ENCODE measurements around the gene ZNF559. TPM values are rescaled to one million over a fixed set of nuclear protein-coding genes. Genes with fewer than 3 reads are reported as not detected.

The ZNF559 gene
- total RNA-seq, 2 donors from 2014 or later = 6.5 to 6.6 TPM

DNA sequence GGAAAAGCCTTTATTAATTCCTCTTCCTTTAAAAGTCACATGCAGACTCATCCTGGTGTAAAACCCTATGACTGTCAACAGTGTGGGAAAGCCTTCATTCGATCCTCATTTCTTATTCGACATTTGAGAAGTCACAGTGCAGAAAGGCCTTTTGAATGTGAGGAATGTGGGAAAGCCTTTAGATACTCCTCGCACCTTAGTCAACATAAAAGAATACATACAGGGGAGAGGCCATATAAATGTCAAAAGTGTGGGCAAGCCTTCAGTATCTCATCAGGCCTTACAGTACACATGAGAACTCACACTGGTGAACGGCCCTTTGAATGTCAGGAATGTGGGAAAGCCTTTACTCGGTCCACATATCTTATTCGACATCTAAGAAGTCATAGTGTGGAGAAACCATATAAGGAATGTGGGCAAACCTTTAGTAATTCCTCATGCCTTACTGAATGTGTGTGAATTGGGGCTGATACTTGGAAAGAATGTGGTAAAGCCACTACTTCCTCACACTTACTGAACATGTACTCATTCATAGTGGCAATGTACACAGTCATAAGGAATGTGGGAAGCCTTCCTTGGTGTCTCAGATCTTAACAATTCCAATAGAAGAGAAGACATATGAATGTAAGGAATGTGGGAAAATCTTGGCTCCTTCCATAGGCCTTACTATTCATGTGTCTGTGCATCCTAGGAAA lies 18.8 kb downstream of the ZNF559 start:
- intact Hi-C loops (cut with DNase I) = no loop called here
- ATAC-seq = no peak
- no peak for DNase-seq
- Histone ChIP-seq H3K36me3 (replicated peaks in 1 of 2; ENCODE audit: insufficient read depth in 1 of 2, low read depth in 2 of 2) (peaks cover 18 to 22% of the 10 kb centered on the region in 2 donors), H3K4me3 (no peak overlapping the region), H3K4me1 (no peaks in the 10 kb centered on the region), H3K9me3 (peaks cover 0 to 71% (median 6%) of the 10 kb centered on the region in 3 donors), H3K27ac (no peak overlapping the region), H3K27me3 (no peaks in the 10 kb centered on the region)
- TF ChIP-seq CTCF (IDR thresholded peaks at IDR 0.05) = no peak
- TF ChIP-seq POLR2A (IDR thresholded peaks at IDR 0.05) = no peak
- WGBS, 2 donors = 94 to 96% methylated on average over 6 of the region's 6 CpGs

- DNase-seq = no peak
- Histone ChIP-seq H3K36me3 (replicated peaks in 1 of 2; ENCODE audit: insufficient read depth in 1 of 2, low read depth in 2 of 2) (peaks cover 10 to 14% of the 10 kb centered on the region in 2 donors), H3K9me3 (peaks cover 0 to 67% (median 10%) of the 10 kb centered on the region in 3 donors), H3K4me3 (no peak overlapping the region), H3K27ac (no peak overlapping the region), H3K27me3 (no peaks in the 10 kb centered on the region), H3K4me1 (no peaks in the 10 kb centered on the region)
- intact Hi-C loops (cut with DNase I) = no loop called here
- 90 to 95% methylated on average over 2 of the region's 2 CpGs for WGBS, 2 donors
- no peak for ATAC-seq
- no peak for TF ChIP-seq POLR2A (IDR thresholded peaks at IDR 0.05)
- no peak for TF ChIP-seq CTCF (IDR thresholded peaks at IDR 0.05)
These were observed 21.0 kb downstream of the ZNF559 start for GRCh38 chr19:9345005-9345404.

- 97 to 100% methylated on average over 3 of the region's 3 CpGs for WGBS, 2 donors
- H3K4me3 ChIP-seq = no peak overlapping the region
- peaks cover 0 to 46% (median 4%) of the 10 kb centered on the region in 3 donors for H3K9me3 ChIP-seq
- intact Hi-C loops (cut with DNase I) = no loop called here
- no peak for ATAC-seq
- H3K27me3 ChIP-seq = no peaks in the 10 kb centered on the region
- H3K36me3 ChIP-seq (replicated peaks in 1 of 2; ENCODE audit: insufficient read depth in 1 of 2, low read depth in 2 of 2) = no peaks in the 10 kb centered on the region
- TF ChIP-seq POLR2A (IDR thresholded peaks at IDR 0.05) = no peak
- no peak for TF ChIP-seq CTCF (IDR thresholded peaks at IDR 0.05)
- H3K4me1 ChIP-seq = no peaks in the 10 kb centered on the region
- no peak overlapping the region for H3K27ac ChIP-seq
- no peak for DNase-seq
These were observed 24.3 kb downstream of the ZNF559 start for GRCh38 chr19:9348253-9348652.

GRCh38 chr19:9348671-9349070 lies 24.7 kb downstream of the ZNF559 start:
- DNase-seq = no peak
- Histone ChIP-seq H3K9me3 (peaks cover 0 to 43% (median 4%) of the 10 kb centered on the region in 3 donors), H3K27ac (no peak overlapping the region), H3K27me3 (no peaks in the 10 kb centered on the region), H3K4me3 (no peak overlapping the region), H3K4me1 (no peaks in the 10 kb centered on the region), H3K36me3 (replicated peaks in 1 of 2; ENCODE audit: insufficient read depth in 1 of 2, low read depth in 2 of 2) (no peaks in the 10 kb centered on the region)
- 97 to 98% methylated on average over 22 of the region's 22 CpGs for WGBS, 2 donors
- ATAC-seq = no peak
- TF ChIP-seq POLR2A (IDR thresholded peaks at IDR 0.05) (no peak), CTCF (IDR thresholded peaks at IDR 0.05) (no peak)
- intact Hi-C loops (cut with DNase I) = no loop called here

DNA sequence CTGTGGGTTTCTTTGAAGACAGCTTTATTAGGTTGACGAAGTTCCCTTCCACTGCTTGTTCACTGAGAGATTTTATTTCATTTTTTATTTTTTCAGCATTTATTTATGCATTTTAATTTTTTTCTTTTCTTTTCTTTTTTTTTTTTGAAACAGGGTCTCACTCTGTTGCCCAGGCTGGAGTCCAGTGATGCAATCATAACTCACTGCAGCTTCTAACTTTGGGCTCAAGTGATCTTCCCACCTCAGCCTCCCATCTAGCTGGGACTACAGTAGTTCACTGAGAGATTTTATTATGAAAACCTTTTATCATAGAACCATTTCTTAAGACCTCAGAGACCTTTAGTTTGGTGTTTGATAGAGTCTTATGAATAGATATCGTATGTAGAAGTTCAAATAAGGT lies 28.5 kb downstream of the ZNF559 start:
- TF ChIP-seq CTCF (IDR thresholded peaks at IDR 0.05) = no peak
- TF ChIP-seq POLR2A (IDR thresholded peaks at IDR 0.05) = no peak
- Histone ChIP-seq H3K4me1 (no peaks in the 10 kb centered on the region), H3K27ac (no peak overlapping the region), H3K4me3 (no peak overlapping the region), H3K9me3 (peaks cover 0 to 45% (median 4%) of the 10 kb centered on the region in 3 donors), H3K27me3 (no peaks in the 10 kb centered on the region), H3K36me3 (replicated peaks in 1 of 2; ENCODE audit: insufficient read depth in 1 of 2, low read depth in 2 of 2) (no peaks in the 10 kb centered on the region)
- intact Hi-C loops (cut with DNase I) = no loop called here
- no peak for ATAC-seq
- WGBS, 2 donors = 94 to 95% methylated on average over 2 of the region's 2 CpGs
- DNase-seq = no peak
